GM21717 (cell line): ENCODE data around the gene ZNF844.
A peak's percentile ranks its signal among the peaks of the same experiment; 100 is the strongest.
"Not testable (repeated sequence)": the region's sequence is repeated elsewhere in the genome, so short reads cannot be mapped to it uniquely, and the experiment has no call there.

Source experiments
- ATAC-seq: cut with Tn5 transposase; IDR thresholded peaks from one replicate; pipeline ENCODE4 v1.9.1; 2021; ENCODE audit warnings: mild to moderate bottlenecking, moderate library complexity; ENCODE audit not compliant: unreplicated experiment

Gene ZNF844

DNA sequence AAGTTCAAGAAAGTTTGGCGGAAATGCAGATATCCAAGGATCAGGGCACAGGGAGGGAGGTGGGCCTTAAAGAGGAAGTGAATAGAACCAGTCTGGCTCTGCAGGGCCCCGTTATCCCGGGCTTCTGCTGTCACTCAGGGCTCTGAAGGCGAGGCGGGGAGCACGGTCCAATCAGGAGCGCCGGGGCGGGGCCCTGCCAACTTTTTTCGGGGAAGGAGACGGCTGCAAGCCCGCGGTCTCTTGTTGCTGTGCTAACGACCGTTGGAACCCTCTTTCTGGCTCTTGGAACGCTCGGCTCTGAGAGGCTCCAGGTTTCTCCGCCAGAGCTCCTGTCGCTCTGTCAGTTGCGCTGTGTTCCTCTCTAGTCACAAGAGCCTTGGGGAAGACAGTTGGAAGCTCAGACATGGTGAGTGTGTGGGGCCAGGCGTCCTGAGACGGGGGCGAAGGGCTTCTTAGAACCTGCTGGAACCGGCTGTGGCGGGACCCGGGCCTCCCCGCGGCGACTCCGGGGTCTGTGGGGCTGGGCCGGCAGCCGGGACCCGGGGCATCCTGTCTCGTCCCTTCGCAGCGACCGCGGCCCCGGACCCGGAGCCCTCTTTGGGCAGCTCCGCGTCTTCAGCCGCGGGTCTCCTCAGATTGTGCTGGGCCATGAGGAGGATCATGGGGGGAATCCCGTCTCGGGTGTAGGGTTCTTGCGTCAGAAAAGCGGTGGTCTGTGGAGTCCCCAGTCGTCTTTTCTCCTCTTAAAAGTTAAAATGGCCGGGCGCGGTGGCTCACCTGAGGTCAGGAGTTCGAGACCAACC is 27.7 kb downstream of the ZNF844 start:
- peak; percentile 67 for ATAC-seq

GRCh38 chr19:12092956-12093355 is 28.4 kb downstream of the ZNF844 start:
- no peak for ATAC-seq

- no peak for ATAC-seq
Measured at GRCh38 chr19:12093777-12094176, 29.2 kb downstream of the ZNF844 start.

DNA sequence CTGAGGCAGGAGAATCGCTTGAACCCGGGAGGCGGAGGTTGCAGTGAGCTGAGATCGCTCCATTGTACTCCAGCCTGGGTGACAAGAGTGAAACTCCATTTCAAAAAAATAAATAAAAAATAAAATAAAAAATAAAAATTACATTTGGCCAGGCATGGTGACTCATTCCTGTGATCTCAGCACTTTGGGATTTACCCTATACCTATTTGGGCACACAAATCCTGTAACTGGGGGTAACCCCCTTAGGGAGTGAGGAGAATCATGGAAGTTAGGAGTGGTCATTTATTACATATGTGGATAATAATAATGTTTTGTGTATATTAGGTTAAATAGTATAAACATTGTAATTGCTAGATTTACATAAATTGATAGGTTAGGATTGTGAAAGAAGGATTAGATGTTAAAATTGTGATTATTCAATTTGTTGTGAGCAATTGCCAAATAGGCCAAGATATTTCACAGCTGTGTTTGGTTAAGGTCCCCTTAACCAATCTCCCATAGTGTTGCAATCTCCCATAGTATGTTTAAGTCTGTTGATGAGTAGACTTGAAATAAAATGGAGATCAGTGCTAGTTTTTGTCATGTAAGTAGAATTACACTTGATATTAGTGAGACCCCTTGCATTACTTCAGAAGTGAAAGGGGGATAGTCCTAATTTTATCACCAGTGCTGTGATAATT is 30.7 kb downstream of the ZNF844 start:
- ATAC-seq: no peak

- no peak for ATAC-seq
Measured at GRCh38 chr19:12098040-12098439, 33.5 kb downstream of the ZNF844 start.

DNA sequence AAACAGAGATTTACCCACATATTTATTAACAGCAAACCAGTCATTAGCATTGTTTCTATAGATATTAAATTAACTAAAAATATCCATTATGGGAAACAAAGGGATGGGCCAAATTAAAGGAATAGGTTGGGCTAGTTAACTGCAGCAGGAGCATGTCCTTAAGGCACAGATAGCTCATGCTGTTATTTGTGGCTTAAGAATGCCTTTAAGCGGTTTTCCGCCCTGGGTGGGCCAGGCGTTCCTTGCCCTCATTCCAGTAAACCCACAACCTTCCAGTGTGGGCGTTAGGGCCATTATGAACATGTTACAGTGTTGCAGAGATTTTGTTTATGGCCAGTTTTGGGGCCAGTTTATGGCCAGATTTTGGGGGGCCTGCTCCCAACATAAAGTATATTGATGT is 39.4 kb downstream of the ZNF844 start:
- not testable (repeated sequence) for ATAC-seq

DNA sequence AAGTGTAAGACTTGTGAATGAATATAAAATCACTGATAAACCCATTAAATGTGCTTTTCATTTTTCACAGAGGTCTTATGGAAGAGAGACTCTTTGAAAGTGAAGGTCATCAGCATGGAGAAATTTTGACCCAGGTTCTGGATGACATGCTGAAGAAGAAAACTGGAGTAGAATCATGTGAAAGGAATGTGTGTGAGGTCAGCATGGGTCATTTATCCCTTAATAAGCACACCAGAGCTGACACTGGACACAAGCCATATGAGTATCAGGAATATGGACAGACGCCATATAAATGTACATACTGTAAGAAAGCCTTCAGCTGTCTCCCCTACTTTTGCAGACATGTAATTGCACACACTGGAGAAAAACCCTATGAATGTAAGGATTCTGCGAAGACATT is 46.6 kb downstream of the ZNF844 start:
- ATAC-seq: no peak

- ATAC-seq: no peak
Measured at GRCh38 chr19:12111943-12112637, 47.6 kb downstream of the ZNF844 start.

DNA sequence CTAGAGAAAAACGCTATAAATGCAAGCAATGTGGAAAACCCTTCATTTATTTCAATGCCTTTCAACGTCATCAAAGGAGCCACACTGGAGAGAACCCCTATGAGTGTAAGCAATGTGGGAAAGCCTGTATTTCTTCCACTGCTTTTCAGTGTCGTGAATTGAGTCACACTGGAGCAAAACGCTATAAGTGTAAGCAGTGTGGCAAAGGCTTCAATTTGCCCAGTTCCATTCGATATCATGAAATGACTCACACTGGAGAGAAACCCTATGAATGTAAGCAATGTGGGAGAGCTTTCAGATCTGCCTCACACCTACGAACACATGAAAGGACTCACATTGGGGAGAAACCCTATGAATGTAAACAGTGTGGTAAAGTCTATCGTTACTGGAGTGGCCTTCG is 48.2 kb downstream of the ZNF844 start:
- ATAC-seq: no peak

DNA sequence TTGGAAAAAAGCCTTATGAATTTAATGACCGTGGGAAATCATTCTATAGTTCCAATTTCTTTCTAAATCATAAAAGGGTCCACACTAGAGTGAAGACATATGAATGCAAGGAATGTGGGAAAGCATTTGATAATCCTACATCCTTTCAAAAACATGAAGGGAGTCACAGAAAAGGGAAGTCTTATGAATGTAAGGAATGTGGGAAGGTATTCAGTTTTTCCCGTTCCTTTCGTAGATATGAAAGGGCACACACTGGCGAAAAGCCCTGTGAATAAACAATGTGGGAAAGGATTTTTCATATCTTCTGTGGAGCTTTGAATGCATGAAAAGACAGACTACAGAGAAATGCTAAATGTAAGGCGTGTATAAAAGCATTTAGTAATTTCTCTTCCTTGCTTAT is 48.6 kb downstream of the ZNF844 start:
- ATAC-seq: no peak

DNA sequence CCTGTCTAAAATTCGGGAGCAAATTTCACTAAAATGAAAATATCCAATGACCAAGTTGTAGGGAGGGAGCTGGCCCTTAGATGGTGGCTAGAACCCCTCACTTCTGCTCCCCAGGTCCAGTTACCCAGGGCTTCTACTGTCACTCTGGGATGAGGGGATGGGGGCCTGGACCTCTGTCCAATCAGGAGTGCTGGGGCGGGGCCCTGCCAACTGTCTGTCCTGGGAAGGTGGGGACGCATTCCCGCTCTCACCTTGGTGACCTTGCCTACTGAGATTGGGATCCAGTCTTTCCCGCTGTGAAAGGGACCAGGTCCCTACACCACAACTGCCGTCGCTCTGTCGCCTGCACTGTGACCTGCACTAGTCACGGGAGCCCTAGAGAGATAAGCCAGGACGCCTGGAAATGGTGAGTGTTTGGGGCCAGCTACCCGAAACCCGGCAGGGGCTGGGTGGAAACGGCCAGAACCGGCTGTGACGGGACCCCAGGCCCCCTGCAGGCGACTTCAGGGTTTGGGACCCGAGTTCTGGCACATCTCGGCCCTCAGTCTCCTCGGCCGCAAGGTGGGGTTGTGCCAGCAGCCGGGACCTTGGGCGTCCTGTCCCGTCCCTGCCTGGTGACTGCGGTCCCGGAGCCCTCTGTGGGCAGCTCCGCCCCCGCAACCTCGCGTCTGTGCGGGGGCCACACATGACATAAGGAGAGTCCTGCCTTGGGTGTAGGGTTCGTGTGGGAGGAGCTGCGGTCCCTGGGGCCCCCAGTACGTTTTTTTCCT is 52.9 kb downstream of the ZNF844 start:
- no peak for ATAC-seq

DNA sequence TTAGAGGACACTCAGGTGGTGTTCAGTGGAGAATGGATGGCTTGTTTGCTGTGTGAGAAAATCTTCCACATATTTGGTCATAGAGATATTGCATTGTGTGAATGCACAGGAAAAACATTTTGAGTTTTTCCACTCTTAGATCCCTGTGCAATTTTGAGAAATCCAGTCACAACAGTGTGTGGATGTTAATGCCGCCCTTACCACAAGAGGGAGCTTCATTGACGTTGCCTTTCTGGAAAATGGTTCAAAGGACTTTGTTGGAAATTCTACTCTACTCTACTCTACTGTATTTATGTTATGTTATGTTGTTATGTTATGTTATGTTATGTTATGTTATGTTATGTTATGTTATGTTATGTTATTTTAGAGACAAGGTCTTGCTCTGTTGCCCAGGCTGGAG is 62.2 kb downstream of the ZNF844 start:
- ATAC-seq: no peak
